ENCODE results near the gene SDF4. TPM values are rescaled to one million over a fixed set of nuclear protein-coding genes. Genes with fewer than 3 reads are reported as not detected.

The SDF4 gene
- total and polyA plus RNA-seq, 2 of the 13 experiments (the other 11 are each of a cell fraction or from before 2014, with no cell fraction given): 80.8 to 107 TPM

GRCh38 chr1:1273512-1274298 lies 41.9 kb upstream of the SDF4 start, which contains the start of gene UBE2J2 (continued):
- TF ChIP-seq SP4 (CRISPR knock-in tag; IDR thresholded peaks at IDR 0.05) (0 out of 2 replicates have a peak, but pooled peaks have one; percentile 63), ZNF878 (CRISPR knock-in tag; IDR thresholded peaks at IDR 0.05) (peak; percentile 44; the same call in 1 of the 2 replicates), ZBTB2 (CRISPR knock-in tag; IDR thresholded peaks at IDR 0.05; ENCODE audit: low read depth) (peak; percentile 99), ZBTB33 (CRISPR knock-in tag; IDR thresholded peaks at IDR 0.05) (peak; percentile 15; the same call in 1 of the 2 replicates), ZNF318 (CRISPR knock-in tag; IDR thresholded peaks at IDR 0.05) (no peak), TEF (CRISPR knock-in tag; IDR thresholded peaks at IDR 0.05) (no peak), PRDM15 (CRISPR knock-in tag; IDR thresholded peaks at IDR 0.05) (no peak), ZKSCAN8 (CRISPR knock-in tag; IDR thresholded peaks at IDR 0.05; ENCODE audit: borderline replicate concordance) (no peak), GLMP (CRISPR knock-in tag; IDR thresholded peaks at IDR 0.05; ENCODE audit: borderline replicate concordance) (no peak)
